GM19438 (cell line): ENCODE data around the gene NHSL2.
A peak's percentile ranks its signal among the peaks of the same experiment; 100 is the strongest.

Experiments
- ATAC-seq: cut with Tn5 transposase; IDR thresholded peaks from one replicate; pipeline ENCODE4 v1.9.1; 2021; ENCODE audit warnings: low read depth; ENCODE audit not compliant: unreplicated experiment

NHSL2 gene

GRCh38 chrX:72124540-72125201, 214.0 kb downstream of the NHSL2 start:
- ATAC-seq = no peak

GRCh38 chrX:72125331-72126047, 214.8 kb downstream of the NHSL2 start:
- ATAC-seq = no peak

- ATAC-seq = no peak
These were observed 215.4 kb downstream of the NHSL2 start for GRCh38 chrX:72126048-72126415.

- ATAC-seq = peak; percentile 69
These were observed 216.0 kb downstream of the NHSL2 start for GRCh38 chrX:72126539-72127140.

- ATAC-seq = no peak
These were observed 216.7 kb downstream of the NHSL2 start for GRCh38 chrX:72127332-72127731.

GRCh38 chrX:72128183-72128834, 217.7 kb downstream of the NHSL2 start:
- ATAC-seq = no peak

GRCh38 chrX:72128881-72129280, 218.2 kb downstream of the NHSL2 start:
- no peak for ATAC-seq

GRCh38 chrX:72129661-72130060, 219.0 kb downstream of the NHSL2 start:
- ATAC-seq = no peak

- no peak for ATAC-seq
These were observed 219.6 kb downstream of the NHSL2 start for GRCh38 chrX:72130156-72130761.

- ATAC-seq = no peak
These were observed 220.2 kb downstream of the NHSL2 start for GRCh38 chrX:72130762-72131250.

GRCh38 chrX:72131317-72132294, 221.0 kb downstream of the NHSL2 start, which contains the start of gene RTL5:
RTL5 (minus strand) TSS chrX:72131915.
- ATAC-seq = peak; percentile 52

- ATAC-seq = no peak
These were observed 221.8 kb downstream of the NHSL2 start for GRCh38 chrX:72132456-72132855.

- ATAC-seq = no peak
These were observed 223.4 kb downstream of the NHSL2 start for GRCh38 chrX:72133851-72134546.

- no peak for ATAC-seq
These were observed 227.3 kb downstream of the NHSL2 start for GRCh38 chrX:72137846-72138495.

GRCh38 chrX:72139538-72139937, 228.9 kb downstream of the NHSL2 start:
- no peak for ATAC-seq

- ATAC-seq = no peak
These were observed 230.8 kb downstream of the NHSL2 start for GRCh38 chrX:72141372-72142004.

- no peak for ATAC-seq
These were observed 231.6 kb downstream of the NHSL2 start for GRCh38 chrX:72142094-72142793.
